ENCODE measurements around the gene ZNF385D.

GRCh38 chr3:21508246-21508645 is 242.8 kb downstream of the ZNF385D start:
- no peak for TF ChIP-seq CTCF (IDR thresholded peaks at IDR 0.05)
- no peak for TF ChIP-seq POLR2A (IDR thresholded peaks at IDR 0.05)

Data from right lobe of liver (tissue), 4 donors.